Endothelial cell of hepatic sinusoid (primary cell): ENCODE measurements around the gene DTYMK.
"Not testable (repeated sequence)": the region's sequence is repeated elsewhere in the genome, so short reads cannot be mapped to it uniquely, and the experiment has no call there.

Experiments used
- in situ Hi-C: cut with HindIII; loops from 2 replicates; pipeline ENCODE4 v1.10.0; 2017; ENCODE audit warnings: low sequenced_read_pairs

The DTYMK gene

DNA sequence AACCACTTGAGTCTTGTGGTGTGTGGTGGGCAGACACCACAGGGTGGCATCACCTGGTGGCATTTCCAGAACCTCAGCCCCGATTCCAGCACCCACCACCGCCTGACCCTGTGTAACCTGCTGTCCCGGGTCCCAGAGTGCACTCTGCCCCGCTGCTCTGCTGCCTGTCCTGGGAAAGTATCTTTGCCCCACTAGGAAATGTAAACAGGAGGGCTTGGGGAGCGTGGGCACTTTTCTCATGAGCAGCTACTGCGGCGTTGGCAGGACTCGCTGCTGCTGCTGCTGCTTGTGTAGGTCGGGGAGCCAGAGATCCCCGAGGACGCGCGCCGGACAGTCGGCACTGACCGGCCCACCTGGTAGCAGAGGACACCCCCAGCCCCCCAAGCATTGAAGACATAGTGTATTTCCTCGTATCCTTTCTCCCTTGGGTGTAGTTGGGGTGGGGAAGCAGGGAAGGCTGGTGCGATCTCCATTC, 13.4 kb downstream of the DTYMK start:
- in situ Hi-C loops = loop anchor here (5.0 kb wide), 1 partner anchor 66 kb away; no protein-coding TSS in a partner anchor

GRCh38 chr2:241672243-241673188, 14.1 kb downstream of the DTYMK start:
- in situ Hi-C loops = loop anchor here (5.0 kb wide), 1 partner anchor 65 kb away; no protein-coding TSS in a partner anchor

DNA sequence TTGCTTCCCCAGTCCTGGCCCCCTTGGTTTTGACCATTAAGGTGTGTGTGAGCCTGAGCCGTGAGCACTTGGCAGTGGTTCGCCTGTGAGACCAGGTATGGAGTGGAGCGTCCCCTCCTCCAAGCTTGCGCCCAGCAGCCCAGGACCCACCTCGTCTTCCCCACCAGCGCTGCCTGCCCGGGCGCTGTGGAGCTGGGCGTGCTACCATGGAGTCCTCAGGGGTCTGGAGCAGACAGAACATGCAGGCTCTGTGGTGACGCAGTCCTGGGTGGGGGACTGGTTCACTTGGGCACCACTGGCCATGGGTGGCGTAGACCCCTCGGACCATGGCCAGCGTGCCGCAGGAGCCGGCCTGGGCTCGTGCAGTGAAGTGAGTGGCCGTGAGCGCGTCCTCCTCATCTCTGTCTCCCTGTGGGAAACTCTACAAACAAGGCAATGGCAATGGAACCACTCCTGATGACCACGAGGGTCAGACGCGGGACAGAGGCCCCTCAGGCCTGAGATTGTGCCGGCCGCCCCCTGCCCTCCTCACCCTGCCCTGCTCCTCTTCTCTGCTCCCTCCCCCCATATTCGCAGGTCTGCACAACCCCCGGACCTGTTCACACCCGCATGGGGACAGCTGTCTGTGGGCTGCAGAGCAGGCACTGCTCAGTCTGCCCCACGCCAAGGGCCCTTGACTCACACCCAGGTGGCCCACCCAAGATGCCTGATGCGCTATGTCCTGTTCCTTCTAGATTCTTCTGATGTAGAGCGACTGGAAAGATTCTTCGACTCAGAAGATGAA, 15.0 kb downstream of the DTYMK start:
- in situ Hi-C loops = loop anchor here (5.0 kb wide), 1 partner anchor 64 kb away; no protein-coding TSS in a partner anchor

DNA sequence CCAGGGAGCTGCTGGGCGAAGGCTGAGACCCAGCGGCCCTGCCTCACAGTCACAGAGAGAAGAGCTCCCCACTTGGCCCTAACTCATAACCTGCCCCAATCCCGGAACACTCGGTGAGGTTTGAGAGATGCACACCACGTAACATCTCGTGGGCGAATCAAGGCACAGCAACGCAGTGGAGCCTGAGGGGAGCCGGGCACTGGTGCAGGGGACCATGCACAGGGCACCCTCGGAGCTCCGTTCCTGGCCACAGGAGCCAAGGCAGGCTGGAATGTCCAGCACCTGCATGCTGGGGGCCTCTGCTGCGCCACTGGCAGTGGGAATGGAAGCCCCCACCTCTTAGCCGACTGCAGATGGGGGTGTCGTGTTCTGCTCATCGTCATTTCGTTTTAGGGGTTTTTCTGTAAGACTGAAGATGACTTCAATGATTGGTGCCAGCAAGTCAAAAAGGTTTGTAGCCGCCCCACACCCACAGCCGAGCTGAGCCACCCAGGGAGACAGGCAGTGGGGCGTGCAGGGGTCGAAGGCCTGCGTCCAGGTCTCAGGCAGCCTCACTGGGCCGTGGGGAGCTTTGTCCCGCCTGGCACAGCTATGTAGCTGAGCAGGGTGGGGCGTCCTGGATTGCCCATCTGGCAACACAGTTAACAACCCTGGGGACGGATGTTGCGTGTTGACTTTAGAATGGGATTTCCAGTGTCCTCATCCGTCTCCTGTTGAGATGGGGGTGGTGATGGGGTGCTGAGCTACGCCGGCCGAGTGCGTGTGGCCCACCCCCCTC, 16.1 kb downstream of the DTYMK start:
- in situ Hi-C loops = loop anchor here (5.0 kb wide), 1 partner anchor 63 kb away; no protein-coding TSS in a partner anchor

DNA sequence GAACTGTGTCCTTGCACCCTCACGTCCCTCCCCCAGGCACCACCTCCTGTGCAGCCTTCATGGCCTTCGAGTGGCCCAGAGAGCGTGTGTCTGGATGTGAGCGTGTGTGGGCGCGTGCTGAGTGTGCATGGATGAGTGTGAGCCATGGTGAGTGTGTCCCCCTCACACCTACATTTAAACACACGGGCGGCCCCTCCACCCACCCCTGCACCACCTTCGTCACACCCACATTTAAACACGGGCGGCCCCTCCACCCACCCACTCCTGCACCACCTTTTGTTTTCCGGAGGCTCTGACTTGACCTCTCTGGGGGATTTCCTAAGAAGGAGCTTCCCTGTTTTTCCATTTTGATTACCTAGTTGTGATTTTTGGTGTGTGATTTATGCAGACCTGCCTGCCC, 17.8 kb downstream of the DTYMK start:
- in situ Hi-C loops = loop anchor here (5.0 kb wide), 1 partner anchor 53 kb away; no protein-coding TSS in a partner anchor

DNA sequence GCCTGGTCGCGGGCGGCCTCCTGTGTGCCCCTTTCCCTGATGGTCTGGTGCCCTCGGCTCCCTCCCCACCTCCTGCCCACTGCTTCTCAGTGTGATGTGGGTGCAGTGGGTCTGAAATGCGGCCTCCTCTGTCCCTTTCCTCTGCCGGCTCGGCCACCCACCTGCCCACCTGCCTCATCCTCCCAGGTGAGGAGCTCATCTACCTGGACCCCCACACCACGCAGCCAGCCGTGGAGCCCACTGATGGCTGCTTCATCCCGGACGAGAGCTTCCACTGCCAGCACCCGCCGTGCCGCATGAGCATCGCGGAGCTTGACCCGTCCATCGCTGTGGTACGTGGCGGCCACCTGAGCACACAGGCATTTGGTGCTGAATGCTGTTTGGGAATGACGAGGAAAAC, 18.3 kb downstream of the DTYMK start:
- in situ Hi-C loops = loop anchor here (5.0 kb wide), 1 partner anchor 54 kb away; no protein-coding TSS in a partner anchor

GRCh38 chr2:241666627-241667400, 19.8 kb downstream of the DTYMK start:
- in situ Hi-C loops = loop anchor here (5.0 kb wide), 1 partner anchor 55 kb away; no protein-coding TSS in a partner anchor

DNA sequence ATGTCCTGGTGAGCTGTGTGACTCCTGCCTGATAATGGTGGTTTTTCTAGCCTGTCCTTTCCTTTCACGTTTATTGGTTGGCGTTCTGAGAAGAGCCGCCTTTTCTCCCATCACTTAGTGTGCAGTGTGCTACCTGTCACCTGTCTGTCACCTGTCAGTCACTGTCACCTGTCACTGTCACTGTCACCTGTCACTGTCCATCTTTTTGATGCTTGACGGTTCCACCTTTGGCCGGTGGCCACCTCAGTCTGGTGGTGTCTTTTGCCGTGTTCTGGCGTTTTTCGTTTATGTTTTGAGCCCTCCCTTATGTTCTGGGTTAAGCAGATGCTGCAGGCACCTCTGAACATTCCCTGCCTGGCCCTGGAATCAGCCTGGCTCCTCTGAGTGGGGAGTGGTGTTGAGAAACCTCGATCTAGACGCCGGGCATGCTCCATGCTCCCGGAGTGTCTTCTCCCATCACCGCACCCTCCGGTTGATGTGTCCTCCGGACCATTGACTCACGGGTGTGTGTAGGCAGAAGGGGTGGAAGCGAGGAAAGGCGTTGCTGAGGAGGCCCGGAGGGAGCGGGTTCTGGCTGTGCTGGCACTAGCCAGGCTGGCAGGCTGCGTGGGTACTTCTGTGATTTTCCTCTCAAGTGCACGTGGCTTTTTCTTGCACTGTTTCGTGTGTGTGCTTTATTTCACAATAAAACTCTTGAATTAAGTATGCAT, 20.7 kb downstream of the DTYMK start:
- in situ Hi-C loops = loop anchor here (5.0 kb wide), 1 partner anchor 56 kb away; no protein-coding TSS in a partner anchor

DNA sequence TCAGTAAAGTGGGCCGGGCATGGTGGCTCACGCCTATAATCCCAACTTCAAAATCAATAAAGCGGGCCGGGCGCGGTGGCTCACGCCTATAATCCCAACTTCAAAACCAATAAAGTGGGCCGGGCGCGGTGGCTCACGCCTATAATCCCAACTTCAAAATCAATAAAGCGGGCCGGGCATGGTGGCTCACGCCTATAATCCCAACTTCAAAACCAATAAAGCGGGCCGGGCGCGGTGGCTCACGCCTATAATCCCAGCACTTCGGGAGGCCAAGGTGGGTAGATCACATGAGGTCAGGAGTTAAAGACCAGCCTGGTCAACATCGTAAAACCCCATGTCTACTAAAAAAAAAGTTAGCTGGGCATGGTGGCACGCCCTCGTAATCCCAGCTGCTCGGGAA, 23.9 kb downstream of the DTYMK start:
- in situ Hi-C loops = not testable (repeated sequence)

DNA sequence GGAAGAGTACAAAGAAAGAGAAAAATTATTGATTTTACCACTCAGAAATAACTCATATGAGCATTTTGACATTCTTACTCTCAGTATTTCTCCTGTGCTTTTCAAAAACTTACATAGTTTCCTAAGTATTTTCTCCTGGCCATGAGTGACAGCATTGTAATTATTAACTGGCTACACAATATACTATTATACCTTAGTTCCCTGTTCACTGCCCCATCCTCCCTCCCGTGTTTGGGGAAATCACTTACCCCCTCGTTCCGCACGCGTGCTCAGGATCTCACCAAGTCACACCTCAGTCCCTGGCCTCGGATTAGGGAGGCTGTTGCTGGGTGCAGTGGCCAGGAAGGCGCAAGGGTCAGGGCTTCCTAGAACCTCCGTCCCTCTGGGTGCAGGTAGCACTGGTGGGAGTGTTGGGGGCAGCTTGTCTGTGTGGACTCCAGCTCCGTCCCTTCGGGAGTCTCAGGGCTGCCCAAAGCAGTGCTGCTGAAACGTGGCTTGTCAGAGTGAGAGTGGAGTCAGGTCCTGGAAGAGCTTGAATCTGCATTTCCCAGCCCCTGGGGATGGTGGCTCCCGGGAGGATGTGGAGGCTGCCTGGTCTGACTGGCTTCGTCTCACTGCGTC, 25.9 kb downstream of the DTYMK start:
- in situ Hi-C loops = no loop called here

DNA sequence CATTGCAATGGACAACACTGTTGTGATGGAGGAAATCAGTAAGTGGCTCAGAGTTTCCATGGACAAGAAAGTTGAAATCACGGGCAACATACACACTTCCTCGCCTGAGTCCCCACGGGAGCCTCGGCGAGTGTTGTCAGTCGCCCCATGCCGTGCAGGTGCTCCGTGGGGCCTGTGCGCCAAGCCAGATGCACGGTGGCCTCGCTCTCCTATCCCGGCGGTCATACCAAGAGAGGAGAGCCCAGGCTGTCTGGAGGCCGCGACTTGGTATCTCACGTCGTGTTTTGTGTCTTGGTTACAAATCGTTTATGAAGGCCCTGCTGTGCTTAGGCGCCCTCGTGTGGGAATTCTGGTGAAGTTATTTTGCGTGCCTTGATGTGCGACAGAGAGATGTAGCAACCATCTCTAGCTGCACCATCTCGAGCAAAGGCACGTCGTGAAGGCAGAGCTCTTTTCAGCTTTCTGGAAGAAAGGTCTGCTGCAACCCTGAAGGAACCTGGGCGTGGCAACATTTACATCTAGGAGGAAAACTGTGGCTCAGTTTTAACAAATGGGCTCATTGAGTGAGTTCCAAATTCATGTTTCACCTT, 27.4 kb downstream of the DTYMK start:
- in situ Hi-C loops = no loop called here

- in situ Hi-C loops = no loop called here
Measured at GRCh38 chr2:241658296-241658695, 28.3 kb downstream of the DTYMK start.

DNA sequence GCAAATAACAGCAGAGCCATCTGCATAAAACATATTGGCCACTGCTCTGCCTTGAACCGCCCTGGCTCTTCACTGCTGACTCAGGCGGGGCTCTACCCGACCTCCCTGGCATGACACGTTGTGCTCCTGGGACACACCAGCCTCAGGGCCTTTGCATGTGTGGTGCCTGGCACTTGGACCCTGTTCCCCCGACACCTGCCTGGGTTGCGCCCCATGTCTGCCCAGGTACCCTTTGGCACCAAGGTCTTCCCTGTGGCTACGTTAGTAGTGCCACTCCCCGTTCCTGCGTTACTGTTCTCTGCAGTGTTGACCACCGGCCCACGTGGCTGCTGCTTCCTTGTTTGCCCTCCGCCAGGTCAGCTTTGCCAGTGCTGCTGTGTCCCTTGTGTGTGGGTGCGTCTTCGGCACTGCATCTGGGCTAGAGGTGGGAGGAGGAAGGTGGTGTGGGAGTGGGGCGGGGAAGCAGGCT, 28.8 kb downstream of the DTYMK start:
- in situ Hi-C loops = no loop called here

GRCh38 chr2:241656190-241656741, 30.3 kb downstream of the DTYMK start:
- in situ Hi-C loops = no loop called here

DNA sequence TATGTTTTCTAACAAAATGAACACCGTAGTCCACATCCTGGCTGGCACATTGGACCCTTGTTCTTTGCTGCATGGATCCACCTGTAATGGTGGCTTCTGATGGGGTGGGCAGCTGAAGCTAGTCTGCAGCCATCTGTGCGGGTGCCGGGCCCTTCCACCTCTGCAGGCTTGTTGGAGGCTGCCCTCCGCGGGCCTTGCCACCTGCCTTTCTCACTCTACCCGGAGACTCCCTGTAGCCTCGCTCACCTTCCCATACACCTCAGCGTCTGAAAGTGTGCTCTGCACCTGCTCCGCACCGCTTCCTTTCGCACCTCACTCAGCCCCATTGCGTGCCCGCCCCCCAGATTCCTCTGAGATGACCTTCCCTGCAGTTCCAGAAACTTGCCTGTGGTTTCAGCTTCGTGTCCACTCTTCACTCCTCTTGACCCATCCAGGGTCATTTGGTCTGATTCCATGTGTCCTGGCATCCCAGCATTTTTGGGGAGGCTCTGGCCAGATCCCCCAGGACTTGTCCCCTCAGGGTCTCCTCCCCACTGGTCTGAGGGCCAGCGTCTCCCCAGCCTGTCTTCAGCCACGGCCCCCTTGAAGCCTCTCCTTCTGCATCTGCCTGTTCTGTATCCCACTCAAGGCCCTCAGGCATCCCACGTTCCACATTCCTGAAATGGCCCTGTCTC, 31.0 kb downstream of the DTYMK start:
- in situ Hi-C loops = no loop called here

DNA sequence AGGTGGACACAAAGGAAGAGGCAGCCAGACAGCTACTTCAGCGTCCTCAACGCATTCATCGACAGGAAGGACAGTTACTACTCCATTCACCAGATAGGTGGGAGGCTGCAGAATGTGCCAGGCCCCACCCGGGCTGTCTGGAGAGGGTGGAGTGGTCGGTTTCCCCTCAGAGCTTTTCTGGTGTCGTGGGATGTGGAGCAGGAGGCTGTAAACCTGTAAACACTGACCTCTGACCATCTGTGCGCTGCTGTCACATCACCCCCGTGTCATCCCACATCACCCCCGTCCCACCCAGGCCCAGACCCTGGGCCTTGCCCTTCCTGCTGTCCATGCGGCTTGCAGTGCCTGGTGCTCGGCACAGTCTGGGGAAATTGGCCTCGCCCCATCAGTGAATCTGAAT, 32.1 kb downstream of the DTYMK start:
- in situ Hi-C loops = no loop called here

DNA sequence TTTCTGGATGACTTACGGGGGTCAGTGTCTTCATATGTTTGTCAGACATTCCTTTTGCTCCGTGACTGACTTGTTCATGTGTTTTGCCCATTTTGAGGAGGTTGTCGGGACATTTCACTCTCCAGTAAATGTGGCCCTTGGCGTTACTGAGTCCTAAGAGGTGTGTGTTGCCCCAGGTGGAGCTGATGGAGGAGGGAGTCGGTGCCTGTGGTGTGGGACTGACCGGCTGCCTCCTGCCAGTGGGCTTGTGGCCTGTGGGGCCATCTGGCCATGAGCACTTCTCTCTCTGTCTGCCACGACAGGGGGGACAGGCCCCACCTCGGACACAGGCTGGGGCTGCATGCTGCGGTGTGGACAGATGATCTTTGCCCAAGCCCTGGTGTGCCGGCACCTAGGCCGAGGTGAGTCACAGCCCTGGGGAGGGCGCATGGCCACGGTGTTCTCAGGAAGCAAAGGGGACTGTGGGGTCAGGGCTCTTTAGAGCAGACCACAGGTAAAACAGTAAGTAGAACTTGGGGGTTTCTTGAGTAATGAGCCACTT, 33.3 kb downstream of the DTYMK start:
- in situ Hi-C loops = no loop called here
